Keratinocyte (primary cell): ENCODE measurements around the gene ATP5F1D. TPM values are rescaled to one million over a fixed set of nuclear protein-coding genes. Genes with fewer than 3 reads are reported as not detected.

Source experiments
- DNase-seq: peaks from one replicate; pipeline ENCODE4 v3.0.0-alpha.2; 2011; ENCODE audit warnings: low read depth, missing footprints, low spot score
- FAIRE-seq: peaks from 2 replicates; lab custom pipeline; 2011; peaks lifted over from hg19 to GRCh38; lab: Jason Lieb, UNC
- H2AFZ ChIP-seq: 2 replicates; pipeline ENCODE4 v1.6.0; 2012; ENCODE audit warnings: low read length, control low read depth, inconsistent platforms; ENCODE audit not compliant: control insufficient read depth
- H3K27ac ChIP-seq: 2 replicates; pipeline ENCODE4 v1.5.1; 2011; ENCODE audit warnings: low read length; ENCODE audit not compliant: control insufficient read depth, insufficient read depth
- H3K27me3 ChIP-seq: 3 replicates; pipeline ENCODE4 v1.6.0; 2011; ENCODE audit warnings: low read length; ENCODE audit not compliant: control insufficient read depth, insufficient read depth; ENCODE audit errors: extremely low read depth
- H3K36me3 ChIP-seq, 2 experiments: 2 replicates in 1 of 2; 3 replicates in 1 of 2; pipeline ENCODE4 v1.5.1; 2011; ENCODE audit warnings: low read length in 2 of 2, mild to moderate bottlenecking in 1 of 2; ENCODE audit not compliant: control insufficient read depth in 2 of 2, insufficient read depth in 2 of 2; ENCODE audit errors: extremely low read depth in 1 of 2
- H3K4me1 ChIP-seq: 3 replicates; pipeline ENCODE4 v1.5.1; 2011; ENCODE audit warnings: low read length; ENCODE audit not compliant: control insufficient read depth, insufficient read depth; ENCODE audit errors: extremely low read depth
- H3K4me2 ChIP-seq: 3 replicates; pipeline ENCODE4 v1.6.0; 2011; ENCODE audit warnings: low read depth, low read length; ENCODE audit not compliant: control insufficient read depth, insufficient read depth; ENCODE audit errors: extremely low read depth
- H3K4me3 ChIP-seq, 3 experiments: fragments of 200-600 bp in 1 of 3; sonication (generic) in 1 of 3; 2 replicates in 2 of 3; 3 replicates in 1 of 3; pipeline ENCODE4 v1.5.1; 2011 to 2016; ENCODE audit warnings: low read length in 3 of 3, mild to moderate bottlenecking in 3 of 3, control low read depth in 2 of 3, inconsistent platforms in 1 of 3, low read depth in 1 of 3, mixed read lengths in 1 of 3, mixed run types in 1 of 3, moderate library complexity in 1 of 3; ENCODE audit not compliant: control insufficient read depth in 2 of 3, insufficient read depth in 2 of 3; ENCODE audit errors: extremely low read depth in 1 of 3
- H3K79me2 ChIP-seq: 2 replicates; pipeline ENCODE4 v1.6.0; 2012; ENCODE audit warnings: low read length; ENCODE audit not compliant: control insufficient read depth, insufficient read depth
- H3K9ac ChIP-seq: 3 replicates; pipeline ENCODE4 v1.6.0; 2011; ENCODE audit warnings: low read length; ENCODE audit not compliant: control insufficient read depth, insufficient read depth; ENCODE audit errors: extremely low read depth
- H3K9me1 ChIP-seq: 3 replicates; pipeline ENCODE4 v1.6.0; 2011; ENCODE audit warnings: low read length; ENCODE audit not compliant: control insufficient read depth, insufficient read depth; ENCODE audit errors: extremely low read depth
- H3K9me3 ChIP-seq: 2 replicates; pipeline ENCODE4 v1.5.1; 2012; ENCODE audit warnings: low read depth, low read length; ENCODE audit not compliant: control insufficient read depth
- H4K20me1 ChIP-seq: 3 replicates; pipeline ENCODE4 v1.6.0; 2011; ENCODE audit warnings: low read length; ENCODE audit not compliant: control insufficient read depth, insufficient read depth; ENCODE audit errors: extremely low read depth
- CTCF ChIP-seq, 3 experiments: IDR thresholded peaks in 1 of 3; conservative IDR thresholded peaks in 1 of 3; optimal IDR thresholded peaks in 1 of 3; 2 replicates in 2 of 3; 3 replicates in 1 of 3; pipeline versions ENCODE3 to v1.5.1; 2011; ENCODE audit warnings: low read length in 3 of 3, mild to moderate bottlenecking in 3 of 3, moderate library complexity in 2 of 3, control low read depth in 1 of 3, inconsistent platforms in 1 of 3; ENCODE audit not compliant: insufficient read depth in 2 of 3; ENCODE audit errors: extremely low read depth in 1 of 3
- EZH2 ChIP-seq: IDR thresholded peaks from one replicate; pipeline ENCODE4 v1.6.1; 2012; ENCODE audit warnings: inconsistent platforms, mild to moderate bottlenecking, low read length, moderate library complexity
- dilution Hi-C: fragments of 300-500 bp; cut with MboI; formaldehyde crosslinking; loops from one replicate; pipeline ENCODE4 v1.7.0; 2020; ENCODE audit warnings: low sequenced_read_pairs; ENCODE audit not compliant: extremely low pct_ligation_motif_present
- polyA plus RNA-seq, 5 experiments: library from polyadenylated mRNA; depleted of rRNA in 3 of 5; stranded (reverse) in 3 of 5; stranded (forward) in 1 of 5; unstranded in 1 of 5; fragments of >200 nt; gene quantifications; 1 replicate in 1 of 5; 2 replicates in 3 of 5; 3 replicates in 1 of 5; pipeline versions ENCODE4 v1.2.1 to v1.2.3, GENCODE V29; 2011 to 2012; ENCODE audit warnings: missing spikeins in 2 of 5, low read depth in 1 of 5, low replicate concordance in 1 of 5

Gene ATP5F1D
- polyA plus RNA-seq, 1 donor (not counting 4 experiments of a cell fraction or from before 2014, with no cell fraction given) = 51.3 TPM

GRCh38 chr19:1280636-1281568, 39.4 kb downstream of the ATP5F1D start:
- H4K20me1 ChIP-seq = peaks cover 14% of the 10 kb centered on the region
- TF ChIP-seq EZH2 = no peak
- no peak for TF ChIP-seq CTCF (optimal IDR thresholded peaks at IDR 0.05 in 1 of 3, IDR thresholded peaks at IDR 0.05 in 1 of 3, conservative IDR thresholded peaks at IDR 0.05 in 1 of 3; ENCODE audit: extremely low read depth in 1 of 3, insufficient read depth in 2 of 3, low read length in 3 of 3)

GRCh38 chr19:1281569-1282287, 40.2 kb downstream of the ATP5F1D start:
- Histone ChIP-seq H3K9ac (no peak overlapping the region), H3K4me2 (no peak overlapping the region), H3K9me1 (no peaks in the 10 kb centered on the region), H3K79me2 (peaks cover under 1% of the 10 kb centered on the region), H2AFZ (no peak overlapping the region), H3K36me3 (peaks cover 7 to 19% of the 10 kb centered on the region in 2 experiments), H3K4me1 (no peaks in the 10 kb centered on the region), H4K20me1 (peaks cover 14% of the 10 kb centered on the region), H3K27me3 (peaks cover 33% of the 10 kb centered on the region), H3K9me3 (no peaks in the 10 kb centered on the region), H3K27ac (no peak overlapping the region), H3K4me3 (no peak overlapping the region)
- TF ChIP-seq CTCF (optimal IDR thresholded peaks at IDR 0.05 in 1 of 3, IDR thresholded peaks at IDR 0.05 in 1 of 3, conservative IDR thresholded peaks at IDR 0.05 in 1 of 3; ENCODE audit: extremely low read depth in 1 of 3, insufficient read depth in 2 of 3, low read length in 3 of 3) = no peak
- DNase-seq (no peak), FAIRE-seq (no peak)
- dilution Hi-C loops = no loop called here

More at GRCh38 chr19:1280636-1281568, 39.4 kb downstream of the ATP5F1D start:
- no peaks in the 10 kb centered on the region for H3K9me3 ChIP-seq
- no peak overlapping the region for H3K4me3 ChIP-seq
- no peak overlapping the region for H2AFZ ChIP-seq
- no peak overlapping the region for H3K9ac ChIP-seq
- H3K79me2 ChIP-seq = peaks cover 8% of the 10 kb centered on the region
- dilution Hi-C loops = no loop called here
- H3K27me3 ChIP-seq = peaks cover 28% of the 10 kb centered on the region
- FAIRE-seq (no peak), DNase-seq (no peak)
- no peak overlapping the region for H3K4me2 ChIP-seq
- peaks cover 5% of the 10 kb centered on the region for H3K4me1 ChIP-seq
- H3K27ac ChIP-seq = no peak overlapping the region
- peaks cover 7 to 19% of the 10 kb centered on the region in 2 experiments for H3K36me3 ChIP-seq
- no peaks in the 10 kb centered on the region for H3K9me1 ChIP-seq
